GM21723 (cell line): Measurements from ENCODE around the gene SSPN.
"Not testable (repeated sequence)": the region's sequence is repeated elsewhere in the genome, so short reads cannot be mapped to it uniquely, and the experiment has no call there.

ENCODE experiments used
- ATAC-seq: cut with Tn5 transposase; IDR thresholded peaks from one replicate; pipeline ENCODE4 v1.9.1; 2021; ENCODE audit warnings: mild to moderate bottlenecking, moderate library complexity; ENCODE audit not compliant: unreplicated experiment

The SSPN gene

DNA sequence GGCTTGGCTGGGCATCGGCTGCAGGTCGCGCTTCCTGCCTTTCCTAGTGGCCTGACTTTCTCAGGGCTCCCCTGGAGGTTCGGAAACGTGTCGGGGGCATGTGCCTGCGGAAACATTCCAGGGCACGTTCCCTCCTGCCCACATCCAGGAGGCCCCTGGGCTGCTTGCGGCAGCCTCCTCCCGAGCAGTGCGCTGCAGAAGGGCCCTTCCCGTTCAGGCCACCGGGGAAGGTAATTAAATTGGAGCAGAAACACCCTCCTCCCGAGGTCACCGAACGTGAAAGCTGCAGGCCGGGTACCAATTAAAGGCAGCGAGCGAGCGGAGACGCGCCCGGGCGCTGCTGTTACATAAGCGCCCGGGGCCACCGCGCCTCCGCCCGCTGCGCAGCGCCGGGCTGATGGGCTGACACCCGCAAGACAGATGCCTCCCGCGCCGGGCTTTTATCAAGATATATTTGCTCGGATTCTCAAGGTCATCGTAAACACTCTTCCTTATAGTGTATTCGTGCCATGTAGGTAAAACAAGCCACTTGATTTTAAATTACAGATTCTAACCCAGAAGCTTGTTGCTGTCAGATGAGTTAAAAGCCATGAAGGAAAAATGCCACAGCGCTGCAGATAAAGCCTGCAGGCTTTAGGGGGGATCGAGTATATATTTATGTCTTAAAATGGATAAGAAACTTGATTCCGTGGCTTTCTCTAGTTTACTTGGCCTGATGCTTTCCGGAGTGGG, 31.4 kb downstream of the SSPN start:
- no peak for ATAC-seq

GRCh38 chr12:26227361-26227745, 32.0 kb downstream of the SSPN start:
- no peak for ATAC-seq

DNA sequence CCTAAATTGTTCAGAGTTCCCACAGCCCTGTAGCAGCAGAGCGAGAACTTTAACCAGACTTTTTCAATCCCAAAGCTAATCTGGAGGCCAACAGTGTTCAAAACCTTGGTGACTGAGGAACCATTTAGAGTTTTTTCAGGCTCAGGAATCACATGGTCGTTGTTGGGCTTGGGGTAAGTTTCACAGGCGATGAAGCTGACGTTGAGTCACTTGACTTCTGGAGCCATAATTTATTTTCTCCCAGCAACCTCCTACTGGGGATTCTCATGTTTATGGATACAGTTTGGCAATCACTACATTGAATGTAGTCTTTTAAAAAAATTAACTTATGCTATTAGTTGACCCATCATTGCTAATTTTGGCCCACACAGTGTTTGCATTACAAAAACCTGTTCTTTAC, 34.5 kb downstream of the SSPN start:
- ATAC-seq = no peak

- ATAC-seq = no peak
Measured at GRCh38 chr12:26231470-26231869, 36.1 kb downstream of the SSPN start.

DNA sequence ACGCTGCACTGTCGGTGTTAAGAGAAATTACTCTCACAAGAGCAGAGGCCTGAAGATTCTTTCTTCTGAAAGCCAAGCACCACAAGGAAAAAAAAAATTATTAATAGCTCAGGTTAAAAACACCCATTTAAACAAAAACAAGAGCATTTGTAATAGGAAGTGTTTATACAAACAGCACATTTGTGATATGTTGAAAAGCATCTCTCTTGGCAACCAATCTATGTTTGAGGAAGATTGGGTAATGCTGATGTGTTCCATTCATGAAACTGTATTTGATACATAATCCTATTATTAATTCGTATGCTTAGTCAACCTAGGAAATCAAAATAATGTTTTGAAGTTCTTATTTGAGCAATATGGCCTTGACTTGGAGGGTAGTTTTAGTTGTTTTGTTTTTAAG, 36.5 kb downstream of the SSPN start:
- ATAC-seq = no peak

- no peak for ATAC-seq
Measured at GRCh38 chr12:26233631-26234030, 38.3 kb downstream of the SSPN start.

DNA sequence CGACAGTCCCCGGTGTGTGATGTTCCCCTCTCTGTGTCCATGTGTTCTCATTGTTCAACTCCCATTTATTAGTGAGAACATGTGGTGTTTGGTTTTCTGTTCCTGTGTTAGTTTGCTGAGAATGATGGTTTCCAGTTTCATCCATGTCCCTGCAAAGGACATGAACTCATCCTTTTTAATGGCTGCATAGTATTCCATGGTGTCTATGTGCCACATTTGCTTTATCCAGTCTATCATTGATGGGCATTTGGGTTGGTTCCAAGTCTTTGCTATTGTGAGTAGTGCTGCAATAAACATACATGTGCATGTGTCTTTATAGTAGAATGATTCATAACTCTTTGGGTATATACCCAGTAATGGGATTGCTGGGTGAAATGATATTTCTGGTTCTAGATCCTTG, 40.1 kb downstream of the SSPN start:
- ATAC-seq = not testable (repeated sequence)

DNA sequence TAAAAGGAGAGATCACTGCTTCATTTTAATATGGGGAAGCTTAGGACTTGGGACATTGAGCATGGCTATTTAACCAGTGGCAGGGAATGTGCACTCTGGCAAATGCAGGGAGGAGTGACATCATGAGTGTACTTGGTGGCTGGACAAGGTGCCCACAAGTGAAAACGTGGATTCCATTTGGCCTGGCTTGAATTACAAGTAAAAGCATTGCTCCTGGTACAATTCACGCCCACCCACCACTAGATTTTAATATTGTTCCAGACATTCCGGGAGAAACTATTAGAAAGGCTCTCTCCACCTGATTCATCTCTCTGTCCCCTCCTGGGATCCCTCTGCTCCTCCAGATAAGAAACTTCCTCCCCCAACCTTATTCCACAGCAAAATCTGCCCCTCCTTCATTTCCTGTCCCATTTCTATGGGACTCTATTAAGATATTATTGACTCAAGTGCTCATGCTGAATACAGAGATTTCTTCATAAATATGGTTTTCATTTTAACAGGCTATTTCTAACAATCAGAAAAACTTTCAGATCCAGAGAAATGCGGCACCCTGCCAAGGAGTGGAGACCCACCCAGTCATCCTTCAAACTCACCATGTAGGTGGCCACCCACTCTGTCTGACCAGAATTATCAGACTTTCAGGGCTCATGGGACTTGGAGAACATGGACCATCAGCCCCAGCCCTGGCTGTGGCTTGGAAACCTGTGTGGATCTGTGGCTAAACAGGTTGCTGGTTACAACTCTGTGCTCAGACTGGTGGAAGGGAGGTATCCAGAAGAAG, 43.2 kb downstream of the SSPN start:
- no peak for ATAC-seq

- ATAC-seq = no peak
Measured at GRCh38 chr12:26239122-26239851, 43.9 kb downstream of the SSPN start.

GRCh38 chr12:26239852-26240815, 44.8 kb downstream of the SSPN start:
- ATAC-seq = no peak

DNA sequence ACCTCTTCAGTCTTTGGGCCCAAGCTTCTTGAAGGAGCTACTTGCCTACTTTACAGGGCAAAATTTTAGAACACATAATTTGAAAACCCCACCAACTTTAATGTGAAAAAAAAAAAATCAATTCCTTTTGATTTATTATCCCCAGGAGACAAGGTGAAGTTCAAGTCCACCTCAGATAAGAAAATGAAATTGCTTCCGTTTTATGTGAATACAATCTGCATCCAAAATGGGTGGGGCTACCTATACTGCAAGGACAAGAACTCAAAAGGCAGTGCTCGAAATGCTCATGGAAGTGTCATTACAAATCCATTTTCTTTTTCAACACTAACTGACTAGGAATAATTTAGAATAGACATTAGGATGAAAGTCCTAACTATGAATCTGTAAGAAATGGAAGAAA, 45.7 kb downstream of the SSPN start:
- no peak for ATAC-seq

DNA sequence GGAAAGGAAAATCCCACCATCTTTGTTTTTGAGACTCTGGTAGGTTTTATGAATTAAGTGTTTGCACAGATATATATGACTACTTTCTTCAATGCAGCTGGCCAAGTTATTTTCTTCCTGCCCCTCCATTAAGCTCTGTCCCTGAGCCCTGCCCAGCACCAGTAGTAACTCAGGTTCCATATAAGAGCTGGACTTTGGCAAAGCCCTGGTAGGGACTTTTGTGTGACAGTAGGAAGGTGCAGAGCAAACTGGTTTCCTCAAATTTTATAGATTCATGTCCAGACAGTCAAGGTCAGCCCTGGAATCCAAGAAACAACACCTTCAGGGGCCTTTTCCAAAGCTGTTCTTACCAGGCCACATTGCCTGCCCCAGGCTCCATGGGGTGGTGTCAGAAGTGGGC, 47.3 kb downstream of the SSPN start:
- no peak for ATAC-seq

GRCh38 chr12:26244503-26244902, 49.1 kb downstream of the SSPN start:
- no peak for ATAC-seq

DNA sequence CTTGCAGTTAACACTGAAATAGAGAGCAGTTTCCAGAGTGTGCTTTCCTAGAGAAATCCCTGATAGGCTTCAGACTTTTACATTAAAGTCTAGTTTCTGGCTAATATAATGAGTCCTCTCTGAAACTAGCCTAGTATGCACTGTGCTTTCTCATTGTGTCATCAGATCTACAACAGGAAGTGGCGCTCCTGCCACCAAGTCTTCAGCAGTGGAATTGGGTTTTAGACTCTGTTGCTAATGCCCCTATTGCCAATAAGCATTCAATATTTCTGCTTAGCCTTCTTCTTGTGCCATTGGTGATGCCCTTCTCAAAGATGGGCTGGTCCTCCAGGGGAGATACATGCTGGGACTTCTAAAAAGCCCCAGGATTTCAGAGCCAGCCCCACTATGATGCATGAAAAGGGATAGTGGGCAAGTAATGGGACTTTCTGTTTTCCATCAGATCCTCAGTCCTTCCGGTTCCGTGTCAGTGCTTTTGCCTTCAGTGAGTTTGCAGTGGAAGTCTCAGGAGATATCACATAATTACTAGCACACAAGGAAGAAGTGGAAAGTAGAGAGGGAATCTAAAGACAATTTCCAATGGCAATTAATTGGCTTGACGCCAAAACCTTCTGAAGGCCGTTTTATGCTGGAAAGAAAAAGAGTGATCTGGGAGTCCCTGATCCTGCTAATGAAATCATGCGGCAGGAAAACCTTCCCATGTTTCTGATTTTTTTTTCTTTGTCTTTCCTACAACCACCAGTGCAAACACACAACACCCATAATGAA, 50.0 kb downstream of the SSPN start:
- ATAC-seq = no peak

GRCh38 chr12:26246483-26247164, 51.3 kb downstream of the SSPN start:
- ATAC-seq = no peak

DNA sequence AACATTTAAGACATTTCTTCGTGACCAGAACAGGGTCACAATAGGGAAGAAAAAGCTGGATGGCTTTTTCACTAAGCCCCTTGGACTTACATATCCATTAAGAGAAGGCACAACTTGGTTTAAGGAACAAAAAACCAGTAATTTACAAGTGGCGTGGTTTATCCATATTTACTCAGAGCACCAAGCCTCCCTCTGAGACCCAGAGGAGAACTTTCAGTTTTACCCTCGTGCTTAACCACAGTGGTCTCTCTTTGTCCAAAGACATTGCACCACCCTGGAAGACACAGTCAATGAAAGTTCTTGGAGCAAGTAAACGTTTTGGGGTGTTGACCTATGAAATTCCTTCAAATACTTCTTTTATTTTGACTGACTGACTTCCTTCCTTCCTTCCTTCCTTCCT, 52.5 kb downstream of the SSPN start:
- ATAC-seq = no peak

DNA sequence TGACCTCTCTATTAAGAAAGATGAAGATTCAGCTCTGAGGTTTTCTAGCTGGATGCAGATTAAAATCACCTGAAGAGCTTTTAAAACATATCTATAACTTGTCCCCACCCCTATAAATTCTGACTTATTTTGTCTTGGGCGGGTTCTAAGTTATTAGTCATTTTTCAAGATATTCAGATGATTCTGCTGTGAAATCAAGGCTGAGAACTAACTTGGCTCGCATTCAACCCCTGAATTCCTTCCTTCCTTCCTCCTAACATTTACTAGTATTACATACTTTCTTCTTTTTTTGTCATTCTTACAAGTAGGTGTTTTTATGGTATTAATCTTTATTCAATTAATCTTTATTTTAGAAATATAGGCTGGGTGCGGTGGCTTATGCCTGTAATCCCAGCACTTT, 55.4 kb downstream of the SSPN start:
- no peak for ATAC-seq

DNA sequence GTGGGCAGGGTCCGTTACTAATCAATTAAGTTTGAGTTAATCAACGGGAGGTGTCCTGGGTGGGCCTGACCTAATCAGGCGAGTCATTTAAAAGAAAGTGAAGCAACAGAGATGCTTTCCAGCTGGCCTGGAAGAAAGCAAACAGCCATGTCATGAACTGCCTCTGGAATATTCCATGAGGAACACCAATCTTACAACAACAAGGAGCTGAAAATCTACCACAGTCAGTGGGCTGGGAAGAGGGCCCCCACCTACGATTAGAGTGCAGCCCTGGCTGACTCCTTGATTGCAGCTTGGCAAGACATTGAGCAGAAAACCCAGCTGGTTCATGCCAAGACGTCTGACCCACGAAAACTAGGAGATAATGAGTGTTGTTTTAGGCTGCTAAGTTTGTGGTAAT, 56.2 kb downstream of the SSPN start:
- no peak for ATAC-seq

GRCh38 chr12:26252946-26253345, 57.6 kb downstream of the SSPN start:
- ATAC-seq = no peak
